Activated CD8-positive, alpha-beta memory T cell treated with anti-CD3 and anti-CD28 coated beads for 1 hour (primary cell): ENCODE results near the gene IFIH1.

Experiments
- DNase-seq, 2 donors: peaks; one replicate each; pipeline ENCODE4 v3.0.0-alpha.2; 2020; ENCODE audit warnings: low read depth in 1 of 2; ENCODE audit errors: extremely low read depth in 1 of 2

The IFIH1 gene

DNA sequence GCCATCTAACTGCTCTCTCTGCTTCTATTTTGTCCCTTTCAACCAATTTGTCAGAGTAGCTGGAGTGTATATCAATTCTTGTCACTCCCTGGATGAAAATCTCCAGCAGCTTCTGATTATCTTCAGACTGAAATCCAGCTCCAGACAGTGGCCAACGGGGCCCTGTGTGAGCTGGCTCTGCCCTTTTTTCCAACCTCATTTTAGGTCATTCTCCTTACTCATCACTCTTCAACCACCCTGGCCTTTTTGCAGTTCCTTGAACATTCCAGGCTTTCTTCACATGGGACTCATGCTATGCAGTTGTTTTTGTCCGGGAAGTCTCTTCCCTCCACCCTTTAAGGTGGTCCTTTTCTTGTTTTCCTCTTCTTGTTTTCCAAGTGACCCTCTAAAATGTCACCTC, 59.8 kb downstream of the IFIH1 start:
- DNase-seq = no peak

- no peak for DNase-seq
Observed at GRCh38 chr2:162258169-162258568, 60.3 kb downstream of the IFIH1 start.

DNA sequence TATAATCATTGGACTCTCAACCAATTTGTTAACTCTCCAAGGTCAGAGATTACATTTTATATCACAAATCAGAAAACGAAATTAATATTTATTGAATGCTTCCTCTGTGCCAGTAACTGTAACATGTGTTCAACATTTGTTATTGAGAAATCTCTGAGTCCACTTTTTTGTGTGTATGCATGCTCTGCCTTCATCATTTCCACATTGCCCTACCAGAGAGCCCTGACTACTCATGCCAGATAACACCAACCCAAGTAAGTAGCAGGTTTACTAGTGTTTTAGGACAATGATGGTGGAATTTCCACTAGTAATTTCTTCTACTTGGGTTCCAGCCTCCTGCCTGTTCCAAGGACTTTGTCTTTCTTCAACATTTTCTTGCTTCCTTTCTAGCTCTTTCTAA, 61.1 kb downstream of the IFIH1 start:
- no peak for DNase-seq

DNA sequence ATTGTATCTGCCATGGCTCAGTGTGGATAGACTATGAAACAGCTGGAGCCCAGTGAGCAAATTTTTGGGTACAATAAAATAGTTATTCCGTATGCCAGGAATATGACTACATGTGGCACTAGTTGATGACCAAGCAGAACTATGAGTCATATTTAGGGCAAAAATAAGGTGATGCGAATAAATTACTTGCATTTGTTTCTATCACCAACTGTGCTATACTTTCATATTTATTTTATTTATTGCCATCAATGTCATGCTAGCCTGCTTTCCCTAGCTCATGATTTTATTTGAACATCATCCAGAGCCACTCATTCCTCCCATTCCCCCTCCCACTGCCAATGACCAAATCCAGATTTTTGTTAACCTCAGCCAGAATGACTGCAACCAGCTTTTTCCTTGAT, 61.9 kb downstream of the IFIH1 start:
- no peak for DNase-seq

- no peak for DNase-seq
Observed at GRCh38 chr2:162254236-162254871, 64.1 kb downstream of the IFIH1 start.

DNA sequence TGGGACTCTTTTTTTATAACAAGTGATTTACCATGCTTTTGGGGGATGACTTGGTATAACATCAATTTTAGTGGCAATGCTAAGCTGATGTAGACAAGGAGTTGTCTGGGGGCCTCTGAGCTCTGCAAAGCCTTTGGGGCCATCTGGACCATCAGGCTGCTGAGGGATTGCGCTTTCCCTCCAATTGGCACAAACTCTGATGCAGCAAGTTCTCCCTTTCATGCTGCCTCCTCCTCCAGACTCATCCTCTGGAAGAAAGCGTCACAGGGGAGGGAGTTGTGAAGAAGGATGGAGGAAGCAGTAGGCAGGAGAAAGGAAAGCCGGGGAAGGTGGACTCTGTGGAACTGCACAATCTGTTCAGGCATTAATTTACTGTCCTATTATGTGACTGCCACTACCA, 65.0 kb downstream of the IFIH1 start:
- no peak for DNase-seq

DNA sequence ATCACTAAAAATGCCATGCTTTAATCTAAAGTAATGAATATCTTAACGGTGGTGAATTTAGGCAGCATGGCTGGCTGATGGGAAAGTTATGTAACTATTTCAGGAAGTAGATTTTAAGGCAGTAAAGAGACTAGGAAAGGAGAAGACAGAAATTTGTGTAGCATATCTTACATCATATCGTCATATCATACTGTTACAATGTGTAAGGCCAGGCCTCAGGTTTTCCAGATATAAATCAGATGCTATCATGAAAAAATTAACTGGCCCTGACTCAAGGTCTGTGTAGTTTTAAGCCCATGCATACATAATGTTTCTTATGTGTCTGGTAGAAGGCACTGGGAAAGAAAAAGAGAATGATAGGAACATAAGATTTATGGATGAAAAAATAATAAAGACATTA, 66.3 kb downstream of the IFIH1 start:
- DNase-seq = no peak

- no peak for DNase-seq
Observed at GRCh38 chr2:162245781-162246180, 72.7 kb downstream of the IFIH1 start.

DNA sequence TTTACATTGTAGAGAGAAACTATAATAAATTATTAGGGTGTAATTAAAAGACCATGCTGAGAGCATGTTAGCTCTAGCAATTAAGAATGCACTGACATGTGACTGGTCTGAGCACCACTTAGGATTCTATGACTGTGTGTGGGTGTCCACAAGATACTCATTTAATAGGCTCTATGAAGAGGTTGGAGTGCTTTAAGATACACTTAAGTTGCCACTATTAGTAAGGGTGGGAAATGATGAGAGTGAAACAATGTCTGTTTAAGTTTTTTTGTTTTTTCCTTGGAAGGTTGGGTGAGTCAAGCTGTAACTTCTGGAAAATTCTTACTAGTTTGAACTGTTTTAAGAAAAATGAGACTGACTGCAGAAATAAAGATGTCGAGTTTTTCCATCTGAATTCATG, 73.4 kb downstream of the IFIH1 start:
- no peak for DNase-seq

GRCh38 chr2:162244541-162245031, 73.9 kb downstream of the IFIH1 start:
- no peak for DNase-seq

- DNase-seq = no peak
Observed at GRCh38 chr2:162243715-162244114, 74.8 kb downstream of the IFIH1 start.

GRCh38 chr2:162243294-162243693, 75.2 kb downstream of the IFIH1 start, which contains the start of gene FAP:
TSS of gene FAP (minus strand) at chr2:162243445. CDS start at chr2:162243327, 118 bp downstream.
- no peak for DNase-seq

GRCh38 chr2:162242586-162243280, 75.8 kb downstream of the IFIH1 start:
- DNase-seq = no peak

DNA sequence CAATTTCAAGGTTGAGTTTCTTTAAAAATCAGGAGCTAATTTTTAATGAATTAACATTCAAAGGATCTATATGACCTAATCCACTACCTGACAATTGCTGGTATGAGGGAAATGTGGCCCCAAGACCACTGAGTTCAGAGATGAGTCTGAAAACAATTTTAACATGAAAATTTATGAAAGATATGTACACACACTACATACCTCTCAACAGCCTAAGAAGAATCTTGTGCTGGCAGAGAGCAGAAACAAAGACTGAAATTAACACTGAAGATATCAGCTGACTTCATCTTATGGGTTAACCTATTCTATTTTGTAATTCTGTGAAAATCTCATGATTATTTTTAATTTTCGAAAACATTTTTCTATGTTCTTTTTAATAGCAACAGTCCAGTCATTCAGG, 76.9 kb downstream of the IFIH1 start:
- DNase-seq = no peak

GRCh38 chr2:162234620-162235462, 83.6 kb downstream of the IFIH1 start:
- no peak for DNase-seq

DNA sequence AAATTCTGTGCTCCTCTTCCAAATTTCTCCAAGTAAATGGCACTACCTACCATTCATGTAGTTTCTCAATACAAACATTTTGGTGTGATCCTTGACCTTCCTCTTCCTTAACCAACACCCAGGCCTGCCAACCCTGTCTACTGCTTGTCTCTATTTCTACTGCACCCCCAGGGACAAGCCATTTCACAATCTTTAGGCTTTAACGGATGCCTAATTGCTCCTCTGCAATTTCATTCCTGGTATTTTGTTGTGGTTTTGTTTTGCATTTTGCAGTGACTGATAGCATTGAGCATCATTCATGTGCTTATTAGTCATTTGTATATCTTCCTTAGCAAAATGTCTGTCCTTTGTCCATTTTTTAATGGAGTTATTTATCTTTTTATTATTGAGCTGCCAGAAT, 85.3 kb downstream of the IFIH1 start:
- no peak for DNase-seq

DNA sequence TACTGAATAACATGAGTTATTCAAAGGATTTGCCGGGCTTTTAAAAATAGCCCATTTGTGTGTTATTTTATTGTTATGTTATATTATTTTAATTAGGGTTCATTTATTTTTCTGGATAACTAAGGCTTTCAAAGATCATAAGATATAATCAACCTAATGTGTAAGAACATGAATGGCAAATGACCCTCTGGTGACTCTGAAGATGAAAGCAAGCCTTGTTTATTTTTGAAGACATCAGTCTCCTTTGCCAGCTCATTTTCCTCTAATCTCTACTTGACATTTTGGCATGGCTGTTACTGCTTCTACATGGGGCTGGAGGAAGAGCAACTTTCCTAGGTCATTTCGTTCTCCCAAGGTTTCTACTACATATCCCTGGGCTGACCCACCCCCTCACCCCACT, 85.8 kb downstream of the IFIH1 start:
- DNase-seq = no peak

DNA sequence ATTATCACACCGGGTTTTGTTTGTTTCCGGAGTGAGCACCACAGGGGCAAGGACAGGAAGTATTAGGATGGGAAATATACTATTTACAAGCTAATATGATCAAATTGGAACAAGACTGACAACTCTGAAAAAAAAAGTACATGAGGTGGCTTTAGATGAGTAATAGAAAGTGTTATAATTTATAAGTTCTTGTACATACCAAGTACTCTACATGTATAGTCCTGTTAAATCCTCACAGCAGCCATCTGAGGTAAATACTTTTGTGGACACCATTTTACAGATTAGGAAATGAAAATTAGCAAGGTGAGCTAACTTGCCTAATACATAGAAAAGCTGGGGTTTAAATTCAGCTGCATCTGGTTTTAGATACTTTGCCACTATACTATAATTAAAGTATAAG, 86.5 kb downstream of the IFIH1 start:
- no peak for DNase-seq

- DNase-seq = no peak
Observed at GRCh38 chr2:162230761-162231160, 87.7 kb downstream of the IFIH1 start.

GRCh38 chr2:162226836-162227235, 91.6 kb downstream of the IFIH1 start:
- no peak for DNase-seq

DNA sequence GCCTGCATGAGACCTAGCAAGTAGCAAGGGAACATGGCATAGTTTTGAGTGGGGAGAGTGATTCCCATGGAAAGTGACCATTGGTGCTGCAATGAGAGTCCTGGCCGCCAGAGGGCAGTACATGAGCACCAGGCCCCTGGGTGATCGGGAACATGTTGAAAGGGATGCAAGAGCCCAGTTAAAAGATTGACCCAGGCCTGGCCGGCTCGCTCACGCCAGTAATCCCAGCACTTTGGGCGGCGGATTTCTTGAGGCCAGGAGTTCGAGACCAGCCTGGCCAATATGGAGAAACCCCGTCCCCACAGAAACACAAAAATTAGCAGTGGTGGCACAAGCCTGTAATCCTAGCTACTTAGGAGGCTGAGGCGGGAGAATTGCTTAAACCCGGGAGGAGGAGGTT, 97.4 kb downstream of the IFIH1 start:
- DNase-seq = peak; percentile 11 to 36

DNA sequence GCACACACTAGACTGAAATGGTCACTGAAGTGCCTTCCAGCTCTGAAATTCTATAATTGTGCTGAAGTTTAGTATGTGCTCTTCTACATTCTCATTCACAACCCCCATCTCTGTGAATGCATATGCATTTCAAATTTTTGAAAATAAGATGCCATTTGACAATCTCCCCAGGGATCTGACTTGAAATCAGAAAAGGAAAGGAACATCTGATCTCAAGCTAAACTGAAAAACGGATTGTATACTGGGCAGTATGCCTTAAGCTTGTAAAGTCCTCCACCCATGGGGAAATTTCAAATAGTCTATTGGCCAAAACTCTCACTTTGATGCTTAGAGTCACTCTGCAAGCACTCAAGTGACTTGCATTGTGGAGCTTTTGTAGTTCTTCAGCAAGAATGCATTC, 98.1 kb downstream of the IFIH1 start:
- DNase-seq = no peak
